Natural killer cell (primary cell): ENCODE measurements around the gene INPP4A. TPM values are rescaled to one million over a fixed set of nuclear protein-coding genes. Genes with fewer than 3 reads are reported as not detected.

Source experiments
- ATAC-seq, 3 donors: fragments of 150-1000 bp in 2 of 3; fragments of 200-7000 bp in 1 of 3; cut with Tn5 transposase; 1 replicate in 1 of 3; 2 replicates in 2 of 3; pipeline ENCODE4 v1.10.0; 2021; ENCODE audit warnings: mild to moderate bottlenecking in 2 of 3, moderate library complexity in 2 of 3
- DNase-seq, 2 donors: peaks; one replicate each; pipeline versions ENCODE4 v3.0.0 to v3.0.0-alpha.2; 2013 to 2021; ENCODE audit warnings: mixed read lengths in 1 of 2
- H3K27ac ChIP-seq: one replicate; pipeline ENCODE4 v1.5.1; 2013; ENCODE audit warnings: mild to moderate bottlenecking, low read length
- H3K27me3 ChIP-seq: one replicate; pipeline ENCODE4 v1.6.1; 2013; ENCODE audit warnings: low read length; ENCODE audit not compliant: control insufficient read depth, insufficient read depth
- H3K36me3 ChIP-seq: one replicate; pipeline ENCODE4 v1.6.1; 2013; ENCODE audit warnings: low read length; ENCODE audit not compliant: control insufficient read depth, insufficient read depth
- H3K4me1 ChIP-seq: one replicate; pipeline ENCODE4 v1.6.1; 2013; ENCODE audit warnings: low read length; ENCODE audit not compliant: control insufficient read depth, insufficient read depth
- H3K4me3 ChIP-seq: one replicate; pipeline ENCODE4 v1.5.1; 2013; ENCODE audit warnings: low read length
- H3K9me3 ChIP-seq: one replicate; pipeline ENCODE4 v1.6.1; 2013; ENCODE audit warnings: low read length; ENCODE audit not compliant: control insufficient read depth, insufficient read depth
- H3K27ac Mint-ChIP-seq, 2 donors: one replicate each; pipeline ENCODE4 v1.8.0; 2022; ENCODE audit warnings: mild to moderate bottlenecking in 2 of 2, mixed read lengths in 2 of 2, moderate library complexity in 1 of 2
- H3K27me3 Mint-ChIP-seq, 2 donors: one replicate each; pipeline ENCODE4 v1.8.0; 2022; ENCODE audit warnings: low read depth in 2 of 2, mixed read lengths in 2 of 2
- H3K36me3 Mint-ChIP-seq: one replicate; pipeline ENCODE4 v1.8.0; 2022; ENCODE audit warnings: mixed read lengths
- H3K4me1 Mint-ChIP-seq, 2 donors: one replicate each; pipeline ENCODE4 v1.8.0; 2022; ENCODE audit warnings: mixed read lengths in 2 of 2
- H3K4me3 Mint-ChIP-seq: one replicate; pipeline ENCODE4 v1.8.0; 2022; ENCODE audit warnings: mild to moderate bottlenecking, moderate library complexity, mixed read lengths
- H3K9me3 Mint-ChIP-seq, 2 donors: one replicate each; pipeline ENCODE4 v1.8.0; 2022; ENCODE audit warnings: mixed read lengths in 2 of 2
- CTCF ChIP-seq: fragments of 200-600 bp; IDR thresholded peaks from one replicate; pipeline ENCODE4 v1.8.0; 2022; ENCODE audit warnings: antibody characterized with exemption
- WGBS: methylation state at CpG from one replicate; pipeline ENCODE4 v1.1.7; 2013; ENCODE audit warnings: missing lambda C conversion rate; ENCODE audit not compliant: insufficient coverage; 5-methylcytosine and 5-hydroxymethylcytosine counted together
- intact Hi-C: fragments of 100-400 bp; cut with micrococcal nuclease; formaldehyde crosslinking; loops from one replicate; pipeline ENCODE4 v1.14.2; 2022
- total RNA-seq, 4 donors: library from RNA; stranded (reverse); fragments of 120-200 nt in 1 of 4; gene quantifications; one replicate each; pipeline versions ENCODE4 v1.2.3 to v1.2.4, GENCODE V29; 2013 to 2022

Gene INPP4A
- total RNA-seq, 3 donors from 2014 or later (not counting 1 experiment from before 2014, with no cell fraction given), result 192 to 243 (median 225) TPM

GRCh38 chr2:98565941-98566340, 121.3 kb downstream of the INPP4A start:
- Mint-ChIP-seq H3K27ac (peak overlapping the region; percentile 65 to 80), H3K36me3 (peaks cover 13% of the 10 kb centered on the region), H3K4me1 (peaks cover 5 to 25% of the 10 kb centered on the region in 2 donors), H3K27me3 (no peaks in the 10 kb centered on the region), H3K9me3 (no peaks in the 10 kb centered on the region), H3K4me3 (no peak overlapping the region)
- Histone ChIP-seq H3K4me3 (no peak overlapping the region), H3K27me3 (no peaks in the 10 kb centered on the region), H3K9me3 (no peaks in the 10 kb centered on the region), H3K27ac (no peak overlapping the region), H3K4me1 (no peaks in the 10 kb centered on the region), H3K36me3 (peaks cover 88% of the 10 kb centered on the region)
- WGBS, result 98% methylated on average over 19 of the region's 19 CpGs
- intact Hi-C loops, result no loop called here
- ATAC-seq (no peak), DNase-seq (no peak)
- no peak for TF ChIP-seq CTCF

- WGBS, result 94% methylated on average over 11 of the region's 11 CpGs
- no peak overlapping the region for H3K4me3 ChIP-seq
- no peak overlapping the region for H3K27ac Mint-ChIP-seq
These were observed 123.7 kb downstream of the INPP4A start for GRCh38 chr2:98568161-98568956.

DNA sequence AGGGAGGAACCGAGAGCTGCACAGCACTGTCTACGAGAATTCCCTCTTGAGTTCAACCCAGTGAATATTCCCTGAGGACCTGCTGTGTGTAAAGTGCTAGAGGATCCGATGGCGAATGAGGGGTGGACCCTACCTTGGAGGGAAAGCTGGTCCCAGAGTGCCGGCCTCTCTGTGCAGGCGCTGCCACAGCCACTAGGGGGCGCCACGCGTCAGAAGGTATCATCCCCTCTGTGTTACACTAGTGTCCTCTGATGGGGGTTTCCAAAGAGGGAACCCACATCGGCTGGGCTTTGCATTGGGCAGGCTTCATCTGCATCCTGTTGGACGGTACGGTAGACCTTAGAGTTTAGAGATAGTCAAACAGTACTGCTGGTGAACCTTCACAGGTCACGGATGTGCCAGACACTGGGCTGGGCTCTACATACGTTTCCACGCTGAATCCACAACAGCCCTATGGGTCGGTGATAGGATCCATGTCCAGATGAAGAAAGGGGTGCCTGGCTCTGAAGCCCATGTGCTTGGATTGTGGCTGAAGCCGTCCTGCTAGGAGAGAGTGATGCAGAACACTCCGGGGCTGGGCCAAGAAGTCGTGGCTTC, 124.6 kb downstream of the INPP4A start:
- intact Hi-C loops, result loop anchor here (1.0 kb wide), 2 partner anchors 156 to 268 kb away; no protein-coding TSS in a partner anchor
- Mint-ChIP-seq H3K4me3 (no peak overlapping the region), H3K4me1 (peaks cover 5 to 25% of the 10 kb centered on the region in 2 donors), H3K27me3 (no peaks in the 10 kb centered on the region), H3K36me3 (peaks cover 13% of the 10 kb centered on the region), H3K27ac (peak overlapping the region; percentile 84 to 86), H3K9me3 (no peaks in the 10 kb centered on the region)
- ATAC-seq, result peak; percentile 72 to 97 (median 93)
- H3K27me3 ChIP-seq, result no peaks in the 10 kb centered on the region
- H3K36me3 ChIP-seq, result peaks cover 97% of the 10 kb centered on the region
- no peaks in the 10 kb centered on the region for H3K9me3 ChIP-seq
- no peak overlapping the region for H3K4me3 ChIP-seq
- 75% methylated on average over 19 of the region's 19 CpGs for WGBS
- H3K4me1 ChIP-seq, result no peaks in the 10 kb centered on the region
- no peak overlapping the region for H3K27ac ChIP-seq
- peak; percentile 70 to 79 for DNase-seq
- peak; percentile 97 for TF ChIP-seq CTCF

More at GRCh38 chr2:98568161-98568956, 123.7 kb downstream of the INPP4A start:
- Histone ChIP-seq H3K27ac (no peak overlapping the region), H3K4me1 (no peaks in the 10 kb centered on the region), H3K36me3 (peaks cover 98% of the 10 kb centered on the region), H3K9me3 (no peaks in the 10 kb centered on the region), H3K27me3 (no peaks in the 10 kb centered on the region)
- no peak overlapping the region for H3K4me3 Mint-ChIP-seq
- TF ChIP-seq CTCF, result no peak
- DNase-seq (no peak), ATAC-seq (no peak)
- no peaks in the 10 kb centered on the region for H3K27me3 Mint-ChIP-seq
- H3K9me3 Mint-ChIP-seq, result no peaks in the 10 kb centered on the region
- intact Hi-C loops, result no loop called here
- peaks cover 13% of the 10 kb centered on the region for H3K36me3 Mint-ChIP-seq
- H3K4me1 Mint-ChIP-seq, result peaks cover 5 to 25% of the 10 kb centered on the region in 2 donors
